HL-60 (cell line): ENCODE results near the gene NKX3-2.

Experiments used
- DNase-seq, 2 experiments: peaks; one replicate each; pipeline ENCODE4 v3.0.0-alpha.2; 2010 to 2020; ENCODE audit warnings: low read depth in 1 of 2, low spot score in 1 of 2
- H3K27ac ChIP-seq: fragments of 250-450 bp; sonication (Bioruptor Pico); replicated peaks from 2 replicates; pipeline ENCODE4 v1.5.1; 2020; ENCODE audit warnings: mild to moderate bottlenecking, moderate library complexity
- H3K27me3 ChIP-seq: fragments of 250-450 bp; sonication (Bioruptor Pico); 2 replicates; pipeline ENCODE4 v1.5.1; 2021; ENCODE audit warnings: mild to moderate bottlenecking, moderate library complexity; ENCODE audit not compliant: insufficient read depth, poor library complexity, severe bottlenecking
- H3K4me3 ChIP-seq: replicated peaks from 2 replicates; pipeline ENCODE4 v1.5.1; 2011; ENCODE audit warnings: mild to moderate bottlenecking, control low read depth, low read length; ENCODE audit not compliant: insufficient read depth
- GABPA ChIP-seq: IDR thresholded peaks from 2 replicates; pipeline ENCODE4 v1.6.1; 2012; ENCODE audit warnings: low read depth
- POLR2AphosphoS5 ChIP-seq: IDR thresholded peaks from 2 replicates; pipeline ENCODE4 v1.6.1; 2012; ENCODE audit warnings: low read depth
- SPI1 ChIP-seq: IDR thresholded peaks from 2 replicates; pipeline ENCODE4 v1.6.1; 2012; ENCODE audit warnings: low read depth, mild to moderate bottlenecking, borderline replicate concordance
- TF ChIP-seq, protein P1 (sequence below): IDR thresholded peaks from 2 replicates; pipeline ENCODE4 v1.6.1; 2012; ENCODE audit warnings: low read depth; ENCODE audit not compliant: insufficient replicate concordance
- TF ChIP-seq, protein P2 (sequence below): IDR thresholded peaks from one replicate; pipeline ENCODE4 v1.5.1; 2011; ENCODE audit warnings: low read length, control low read depth, inconsistent platforms; ENCODE audit not compliant: insufficient read depth

NKX3-2 gene

DNA sequence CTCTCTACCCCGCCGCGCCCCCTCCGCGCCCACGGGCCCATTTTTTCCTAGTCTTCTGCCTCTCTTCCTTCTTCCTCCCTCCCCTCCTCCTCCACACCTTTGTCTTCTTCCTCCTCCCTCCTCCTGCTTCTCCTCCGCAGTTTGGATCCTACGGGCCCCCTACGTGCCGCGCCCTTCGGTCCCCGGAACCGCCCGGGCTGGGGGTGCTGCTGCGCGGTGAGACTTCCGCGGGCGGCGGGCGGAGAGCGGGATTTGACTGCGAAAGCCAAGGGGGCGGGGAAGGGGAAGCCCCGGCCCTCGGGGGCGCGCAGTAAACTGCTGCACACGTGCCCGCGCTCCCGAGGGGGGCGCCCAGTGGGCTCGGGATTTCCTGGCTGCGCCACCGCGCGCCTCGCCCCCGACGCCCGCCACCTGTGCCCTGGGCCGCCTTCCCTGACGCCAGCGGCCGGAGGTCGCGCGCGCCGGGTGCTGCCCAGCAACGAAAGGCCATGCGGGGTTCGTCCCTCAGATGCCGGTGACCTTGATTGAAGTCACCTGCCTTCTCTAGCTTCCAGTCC is 3.3 kb upstream of the NKX3-2 start:
- no peak overlapping the region for H3K27ac ChIP-seq
- DNase-seq: no peak
- peak overlapping the region; percentile 54 for H3K4me3 ChIP-seq

DNA sequence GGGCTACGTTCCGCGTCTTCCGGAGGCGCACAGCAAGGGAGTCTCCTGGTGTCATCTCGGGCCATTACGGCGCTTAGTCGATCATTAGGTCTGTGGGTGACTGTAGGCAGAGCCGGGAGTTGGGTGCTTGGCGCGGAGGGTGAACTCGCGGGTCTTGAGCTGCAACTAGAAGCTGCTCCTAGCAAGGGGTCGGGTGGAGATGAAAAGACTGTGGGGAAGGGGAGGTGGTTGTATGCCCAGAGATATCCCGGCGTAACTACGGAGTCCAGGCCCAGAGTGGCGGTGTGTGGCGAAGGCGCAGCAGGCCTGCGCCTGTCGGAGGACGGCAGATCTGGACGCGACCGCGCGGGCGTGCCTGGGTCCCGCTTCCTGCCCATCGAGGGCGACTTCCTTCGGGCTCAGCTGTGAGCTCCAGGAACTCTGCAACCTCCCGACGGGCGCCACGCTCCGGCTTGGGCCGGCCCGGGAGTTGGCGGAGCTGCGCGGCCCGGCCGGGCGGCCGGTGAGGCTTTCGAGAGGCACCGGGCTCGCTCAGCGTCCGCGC is 2.7 kb upstream of the NKX3-2 start:
- no peak overlapping the region for H3K27ac ChIP-seq

More for the DNA sequence above, 3.3 kb upstream of the NKX3-2 start:
- peaks cover 45% of the 10 kb centered on the region for H3K27me3 ChIP-seq
- TF ChIP-seq POLR2AphosphoS5 (no peak), SPI1 (no peak), GABPA (no peak)
- TF ChIP-seq, protein P1, sequence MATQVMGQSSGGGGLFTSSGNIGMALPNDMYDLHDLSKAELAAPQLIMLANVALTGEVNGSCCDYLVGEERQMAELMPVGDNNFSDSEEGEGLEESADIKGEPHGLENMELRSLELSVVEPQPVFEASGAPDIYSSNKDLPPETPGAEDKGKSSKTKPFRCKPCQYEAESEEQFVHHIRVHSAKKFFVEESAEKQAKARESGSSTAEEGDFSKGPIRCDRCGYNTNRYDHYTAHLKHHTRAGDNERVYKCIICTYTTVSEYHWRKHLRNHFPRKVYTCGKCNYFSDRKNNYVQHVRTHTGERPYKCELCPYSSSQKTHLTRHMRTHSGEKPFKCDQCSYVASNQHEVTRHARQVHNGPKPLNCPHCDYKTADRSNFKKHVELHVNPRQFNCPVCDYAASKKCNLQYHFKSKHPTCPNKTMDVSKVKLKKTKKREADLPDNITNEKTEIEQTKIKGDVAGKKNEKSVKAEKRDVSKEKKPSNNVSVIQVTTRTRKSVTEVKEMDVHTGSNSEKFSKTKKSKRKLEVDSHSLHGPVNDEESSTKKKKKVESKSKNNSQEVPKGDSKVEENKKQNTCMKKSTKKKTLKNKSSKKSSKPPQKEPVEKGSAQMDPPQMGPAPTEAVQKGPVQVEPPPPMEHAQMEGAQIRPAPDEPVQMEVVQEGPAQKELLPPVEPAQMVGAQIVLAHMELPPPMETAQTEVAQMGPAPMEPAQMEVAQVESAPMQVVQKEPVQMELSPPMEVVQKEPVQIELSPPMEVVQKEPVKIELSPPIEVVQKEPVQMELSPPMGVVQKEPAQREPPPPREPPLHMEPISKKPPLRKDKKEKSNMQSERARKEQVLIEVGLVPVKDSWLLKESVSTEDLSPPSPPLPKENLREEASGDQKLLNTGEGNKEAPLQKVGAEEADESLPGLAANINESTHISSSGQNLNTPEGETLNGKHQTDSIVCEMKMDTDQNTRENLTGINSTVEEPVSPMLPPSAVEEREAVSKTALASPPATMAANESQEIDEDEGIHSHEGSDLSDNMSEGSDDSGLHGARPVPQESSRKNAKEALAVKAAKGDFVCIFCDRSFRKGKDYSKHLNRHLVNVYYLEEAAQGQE: no peak
- TF ChIP-seq, protein P2, sequence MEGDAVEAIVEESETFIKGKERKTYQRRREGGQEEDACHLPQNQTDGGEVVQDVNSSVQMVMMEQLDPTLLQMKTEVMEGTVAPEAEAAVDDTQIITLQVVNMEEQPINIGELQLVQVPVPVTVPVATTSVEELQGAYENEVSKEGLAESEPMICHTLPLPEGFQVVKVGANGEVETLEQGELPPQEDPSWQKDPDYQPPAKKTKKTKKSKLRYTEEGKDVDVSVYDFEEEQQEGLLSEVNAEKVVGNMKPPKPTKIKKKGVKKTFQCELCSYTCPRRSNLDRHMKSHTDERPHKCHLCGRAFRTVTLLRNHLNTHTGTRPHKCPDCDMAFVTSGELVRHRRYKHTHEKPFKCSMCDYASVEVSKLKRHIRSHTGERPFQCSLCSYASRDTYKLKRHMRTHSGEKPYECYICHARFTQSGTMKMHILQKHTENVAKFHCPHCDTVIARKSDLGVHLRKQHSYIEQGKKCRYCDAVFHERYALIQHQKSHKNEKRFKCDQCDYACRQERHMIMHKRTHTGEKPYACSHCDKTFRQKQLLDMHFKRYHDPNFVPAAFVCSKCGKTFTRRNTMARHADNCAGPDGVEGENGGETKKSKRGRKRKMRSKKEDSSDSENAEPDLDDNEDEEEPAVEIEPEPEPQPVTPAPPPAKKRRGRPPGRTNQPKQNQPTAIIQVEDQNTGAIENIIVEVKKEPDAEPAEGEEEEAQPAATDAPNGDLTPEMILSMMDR: no peak

DNA sequence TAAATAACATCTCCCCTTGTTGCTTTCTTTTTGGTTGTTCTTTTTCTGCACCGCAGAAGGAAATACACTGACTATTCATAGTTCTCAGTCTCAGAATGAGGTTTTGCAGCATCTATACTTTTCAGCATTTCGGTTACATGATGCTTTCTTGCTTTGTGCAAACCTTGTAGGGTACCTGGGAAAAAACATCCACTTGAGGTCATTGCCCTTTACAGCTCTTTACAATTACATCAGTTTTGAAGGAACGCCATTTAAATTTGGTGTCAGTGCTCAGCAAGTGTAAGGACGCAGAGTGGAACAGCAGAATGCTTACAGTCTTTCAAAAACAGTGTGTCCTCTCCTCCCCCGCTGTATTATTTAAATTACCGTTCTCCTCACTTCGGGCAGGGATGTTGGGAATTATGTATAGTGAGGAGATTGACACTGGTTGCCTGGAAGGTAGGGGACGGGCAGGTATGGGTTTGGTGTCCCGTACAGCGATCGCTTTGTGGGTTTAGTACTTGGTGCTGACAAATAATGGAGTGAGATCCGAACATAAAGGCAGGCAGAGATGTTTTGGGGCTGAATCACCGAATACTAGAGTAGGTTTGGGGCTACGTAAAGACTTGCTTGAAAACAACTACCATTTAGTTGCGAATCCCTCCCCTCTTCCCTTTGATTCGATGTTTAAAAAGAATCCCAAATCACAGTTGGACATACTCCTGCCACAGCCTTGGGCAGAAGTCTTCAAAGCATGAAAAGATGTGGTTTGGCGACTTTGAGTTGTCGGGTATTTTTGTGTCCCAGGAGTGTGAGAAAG is 2.0 kb upstream of the NKX3-2 start:
- peaks cover 56% of the 10 kb centered on the region for H3K27me3 ChIP-seq
- TF ChIP-seq, protein P2: no peak
- TF ChIP-seq, protein P1: no peak
- TF ChIP-seq POLR2AphosphoS5 (no peak), SPI1 (no peak)
- 0 out of 2 replicates have a peak overlapping the region, but pooled peaks have one; percentile 54 for H3K4me3 ChIP-seq
- DNase-seq: no peak
- no peak overlapping the region for H3K27ac ChIP-seq

More for the DNA sequence above, 2.7 kb upstream of the NKX3-2 start:
- peaks cover 49% of the 10 kb centered on the region for H3K27me3 ChIP-seq
- peak overlapping the region; percentile 54 for H3K4me3 ChIP-seq
- TF ChIP-seq, protein P2: no peak
- no peak for TF ChIP-seq GABPA
- TF ChIP-seq, protein P1: no peak
- no peak for TF ChIP-seq POLR2AphosphoS5
- TF ChIP-seq SPI1: no peak
- DNase-seq: no peak
